ENCODE results near the gene GTF2F2.

DNA sequence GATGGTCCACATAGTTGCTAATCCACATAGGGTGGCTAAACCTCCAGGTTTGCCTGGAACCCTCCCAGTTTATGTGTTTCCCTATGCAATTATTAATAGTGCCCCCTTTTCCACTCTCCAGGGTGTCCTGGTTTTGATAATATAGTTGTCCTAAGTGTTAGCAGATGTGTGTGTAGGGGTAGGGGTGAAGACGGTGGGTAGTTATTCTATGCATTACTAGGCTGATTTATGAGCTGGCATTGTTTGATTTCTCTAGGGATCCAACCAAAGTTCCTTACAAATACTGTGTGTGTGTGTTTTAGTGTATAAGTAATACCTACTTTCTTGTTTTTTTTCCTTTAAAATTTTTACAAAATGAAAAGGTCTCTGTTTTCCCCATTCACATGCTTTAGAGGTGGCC, 21.1 kb downstream of the GTF2F2 start:
- TF ChIP-seq, protein P1, sequence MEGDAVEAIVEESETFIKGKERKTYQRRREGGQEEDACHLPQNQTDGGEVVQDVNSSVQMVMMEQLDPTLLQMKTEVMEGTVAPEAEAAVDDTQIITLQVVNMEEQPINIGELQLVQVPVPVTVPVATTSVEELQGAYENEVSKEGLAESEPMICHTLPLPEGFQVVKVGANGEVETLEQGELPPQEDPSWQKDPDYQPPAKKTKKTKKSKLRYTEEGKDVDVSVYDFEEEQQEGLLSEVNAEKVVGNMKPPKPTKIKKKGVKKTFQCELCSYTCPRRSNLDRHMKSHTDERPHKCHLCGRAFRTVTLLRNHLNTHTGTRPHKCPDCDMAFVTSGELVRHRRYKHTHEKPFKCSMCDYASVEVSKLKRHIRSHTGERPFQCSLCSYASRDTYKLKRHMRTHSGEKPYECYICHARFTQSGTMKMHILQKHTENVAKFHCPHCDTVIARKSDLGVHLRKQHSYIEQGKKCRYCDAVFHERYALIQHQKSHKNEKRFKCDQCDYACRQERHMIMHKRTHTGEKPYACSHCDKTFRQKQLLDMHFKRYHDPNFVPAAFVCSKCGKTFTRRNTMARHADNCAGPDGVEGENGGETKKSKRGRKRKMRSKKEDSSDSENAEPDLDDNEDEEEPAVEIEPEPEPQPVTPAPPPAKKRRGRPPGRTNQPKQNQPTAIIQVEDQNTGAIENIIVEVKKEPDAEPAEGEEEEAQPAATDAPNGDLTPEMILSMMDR (IDR thresholded peaks at IDR 0.05): no peak
- no peak for TF ChIP-seq POLR2A (IDR thresholded peaks at IDR 0.05)

All from testis (tissue), 2 donors.